AG20443 (cell line): ENCODE measurements around the gene NOL4L.
"Not testable (repeated sequence)": the region's sequence is repeated elsewhere in the genome, so short reads cannot be mapped to it uniquely, and the experiment has no call there.

Experiments
- DNase-seq: peaks from one replicate; pipeline ENCODE4 v3.0.0; 2012; ENCODE audit warnings: low spot score, mixed read lengths

The NOL4L gene

GRCh38 chr20:32470025-32470861 is 114.9 kb downstream of the NOL4L start:
- DNase-seq: peak; percentile 45

DNA sequence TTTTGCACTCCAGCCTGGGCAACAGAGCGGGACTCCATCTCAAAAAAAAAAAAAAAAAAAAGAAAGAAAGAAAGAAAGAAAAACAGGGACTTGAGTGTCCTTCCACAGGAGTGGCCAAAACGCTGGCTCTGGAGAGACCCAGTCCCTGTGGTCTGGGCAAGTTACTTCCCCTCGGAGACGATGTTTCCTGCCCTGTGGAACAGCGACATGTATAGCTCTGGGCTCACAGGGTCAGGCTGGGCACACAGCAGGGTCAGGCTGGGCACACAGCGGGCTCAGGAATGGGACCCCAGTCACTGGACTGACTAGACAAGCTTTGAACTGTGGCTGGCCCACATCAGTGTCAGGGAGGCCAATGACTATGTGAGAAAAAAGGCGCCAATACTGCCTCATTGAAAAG is 116.3 kb downstream of the NOL4L start:
- DNase-seq: no peak

- no peak for DNase-seq
Measured at GRCh38 chr20:32468313-32468640, 116.9 kb downstream of the NOL4L start.

DNA sequence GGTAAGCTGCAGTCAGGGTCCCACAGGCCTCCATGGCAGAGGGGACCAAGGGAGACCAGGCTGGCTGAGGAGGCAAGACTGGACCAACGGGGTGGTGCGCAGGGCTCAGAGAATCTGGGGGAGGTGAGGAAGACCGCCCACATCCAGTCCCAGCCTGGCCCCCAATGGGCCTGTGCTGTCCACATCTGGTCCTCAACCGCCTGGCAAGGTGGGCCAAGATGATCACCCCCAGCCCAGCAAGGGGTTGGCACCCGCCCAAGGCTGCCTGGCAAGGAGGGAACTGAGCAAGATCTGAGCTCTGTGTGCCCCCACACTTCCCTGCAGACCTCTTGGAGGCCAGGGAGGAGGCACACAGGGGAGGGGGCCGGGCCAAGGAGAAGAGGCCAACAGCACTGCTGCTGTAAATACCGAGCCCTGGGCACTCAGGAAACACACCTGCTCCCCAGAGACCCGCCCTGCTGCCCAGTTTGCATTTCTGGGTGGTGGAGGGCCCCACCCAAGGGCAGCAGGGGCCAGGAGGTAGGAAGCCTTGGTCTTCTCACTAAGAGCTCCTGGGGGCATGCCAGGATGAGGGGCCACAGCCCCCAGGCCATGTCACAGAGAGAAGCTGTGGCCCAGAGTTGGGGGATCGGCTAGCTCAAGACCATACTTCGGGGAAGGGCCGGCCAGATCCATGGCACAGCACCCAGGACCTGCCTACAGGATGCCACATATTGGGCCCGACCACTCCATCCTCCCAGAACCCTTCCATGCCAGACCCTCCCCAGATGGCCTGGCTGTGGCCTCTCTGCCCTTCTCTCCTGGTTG is 117.4 kb downstream of the NOL4L start:
- DNase-seq: no peak

DNA sequence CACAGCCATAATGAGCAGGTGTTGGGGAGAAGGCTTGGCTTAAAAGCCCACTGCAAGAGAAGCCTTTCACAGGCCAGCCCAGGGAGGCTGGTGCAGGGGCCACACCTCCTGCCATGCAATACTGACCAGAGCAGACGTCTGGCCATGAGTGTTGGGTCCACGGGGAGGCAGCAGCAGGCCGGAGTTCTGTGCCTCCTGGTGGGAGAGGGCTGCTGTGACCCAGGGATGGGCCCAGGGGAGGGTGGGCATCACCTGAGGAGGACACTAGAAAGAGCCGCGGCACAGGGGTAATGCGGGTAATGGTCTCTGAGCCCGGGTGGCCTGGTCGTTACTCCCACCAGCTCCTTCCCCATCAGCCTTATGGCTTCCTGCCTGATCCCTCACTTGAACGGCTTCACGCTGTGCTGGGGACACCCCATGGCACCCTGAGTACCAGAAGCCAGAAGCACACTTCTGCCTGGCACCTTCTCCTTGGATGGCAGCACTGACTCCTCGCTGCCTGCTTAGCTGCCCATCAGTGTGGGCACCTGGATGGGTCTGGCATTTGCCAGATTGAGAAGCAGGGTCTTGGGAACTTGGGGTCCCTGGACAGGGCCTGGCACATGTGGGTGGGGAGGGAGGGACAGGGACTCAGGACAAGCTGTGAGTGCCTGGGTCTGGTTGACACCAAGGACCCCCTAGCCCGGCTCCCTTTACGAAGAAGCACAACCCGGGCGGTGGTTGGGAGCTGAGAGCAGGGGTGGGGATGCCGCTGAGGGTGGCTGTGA is 118.2 kb downstream of the NOL4L start:
- no peak for DNase-seq

- not testable (repeated sequence) for DNase-seq
Measured at GRCh38 chr20:32465901-32466675, 119.0 kb downstream of the NOL4L start.

DNA sequence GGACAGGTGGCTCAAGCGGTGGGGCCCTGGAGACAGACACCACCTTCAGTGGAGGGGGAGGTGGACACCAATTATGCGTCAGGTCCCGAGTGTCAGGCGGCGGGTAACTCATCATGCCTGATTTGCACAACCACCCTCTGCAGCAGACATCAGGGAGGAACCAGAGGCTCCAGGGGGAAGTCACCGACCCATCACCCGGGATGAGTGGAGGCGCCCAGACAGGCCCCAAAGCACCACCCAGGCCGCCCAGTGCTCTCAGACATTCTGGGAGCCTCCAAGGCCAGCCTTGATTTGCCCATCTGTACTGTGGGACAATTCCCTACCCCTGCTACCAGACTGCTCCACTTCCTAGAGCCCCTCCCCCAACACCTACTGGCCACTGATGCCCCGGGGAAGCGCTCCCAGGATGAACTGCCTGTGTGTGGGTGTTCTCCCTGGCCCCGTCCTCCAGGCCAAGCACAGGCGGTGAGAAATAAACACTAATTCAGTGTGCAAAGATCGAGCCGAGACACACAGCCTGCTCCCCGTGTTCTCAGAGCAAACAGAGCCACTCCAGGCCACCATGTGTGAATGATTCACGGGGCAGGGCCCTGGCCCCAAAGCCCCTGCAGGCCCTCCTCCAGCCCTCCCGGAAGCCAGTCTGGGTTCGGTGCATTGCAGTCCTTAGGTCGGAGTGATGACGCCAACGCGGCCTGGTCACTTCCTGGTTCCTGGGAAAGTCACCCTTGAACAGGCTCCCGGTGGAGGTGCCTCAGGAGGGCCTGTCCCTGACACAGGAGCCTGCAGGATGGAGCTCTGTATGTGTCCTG is 119.8 kb downstream of the NOL4L start:
- DNase-seq: peak; percentile 54

GRCh38 chr20:32464401-32465091 is 120.6 kb downstream of the NOL4L start:
- no peak for DNase-seq

- no peak for DNase-seq
Measured at GRCh38 chr20:32463642-32464400, 121.3 kb downstream of the NOL4L start.

DNA sequence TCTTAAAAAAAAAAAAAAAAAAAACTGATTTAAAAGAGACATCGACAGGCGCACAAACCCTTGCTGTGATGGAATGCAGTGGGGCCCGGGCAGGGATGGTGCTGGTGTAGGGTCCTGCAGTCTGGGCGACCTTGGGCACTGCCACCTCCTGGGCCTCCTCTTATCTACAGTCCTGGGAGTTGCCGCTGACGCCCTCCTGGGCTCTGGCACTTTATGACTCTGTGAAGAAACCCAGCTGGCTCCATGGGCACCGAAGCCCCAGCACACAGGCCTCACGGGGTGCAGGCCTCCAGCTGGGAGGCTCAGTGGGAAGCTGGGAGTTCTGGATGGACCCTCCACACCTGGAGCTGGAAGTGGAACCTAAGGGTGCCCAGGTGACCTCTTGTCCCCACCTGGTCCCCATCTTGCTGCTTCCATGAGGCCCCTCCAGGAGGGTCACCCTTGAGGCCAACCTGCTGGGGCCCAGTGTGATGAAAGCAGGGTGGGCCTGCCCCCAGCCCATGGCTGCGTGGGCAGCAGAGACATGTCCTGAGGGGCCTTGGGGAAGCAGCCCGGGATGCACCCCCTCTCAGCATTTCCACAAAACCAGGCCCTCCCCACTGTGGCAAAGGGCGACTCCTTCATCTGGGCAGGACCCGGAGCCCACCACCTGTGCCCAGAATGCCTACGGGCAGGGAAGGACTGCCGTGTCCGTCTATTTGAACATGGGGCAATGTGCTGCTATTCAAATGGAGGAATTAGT is 122.1 kb downstream of the NOL4L start:
- DNase-seq: no peak

GRCh38 chr20:32461836-32462600 is 123.1 kb downstream of the NOL4L start:
- DNase-seq: no peak

- DNase-seq: no peak
Measured at GRCh38 chr20:32460683-32461320, 124.3 kb downstream of the NOL4L start.

DNA sequence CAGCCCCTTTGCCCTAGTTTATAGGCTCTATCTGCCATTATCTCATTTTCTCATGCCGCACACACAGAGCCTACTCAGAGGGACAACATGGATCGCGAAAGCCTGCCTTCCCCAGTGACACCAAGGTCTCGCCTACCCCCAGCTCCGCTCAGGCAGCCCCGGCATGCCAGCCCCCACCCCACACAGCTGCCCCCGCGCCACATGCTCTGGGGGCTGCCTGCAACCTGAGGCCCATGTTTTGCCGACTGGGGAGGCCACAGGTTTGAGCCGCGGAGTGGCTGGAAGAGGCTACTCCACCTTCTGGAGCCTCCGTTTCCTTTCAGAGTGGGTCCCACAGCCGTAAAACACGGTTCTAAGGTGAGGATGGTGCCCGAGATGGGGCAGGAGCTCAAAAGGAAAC is 124.9 kb downstream of the NOL4L start:
- DNase-seq: no peak

- DNase-seq: no peak
Measured at GRCh38 chr20:32458837-32459220, 126.3 kb downstream of the NOL4L start.

DNA sequence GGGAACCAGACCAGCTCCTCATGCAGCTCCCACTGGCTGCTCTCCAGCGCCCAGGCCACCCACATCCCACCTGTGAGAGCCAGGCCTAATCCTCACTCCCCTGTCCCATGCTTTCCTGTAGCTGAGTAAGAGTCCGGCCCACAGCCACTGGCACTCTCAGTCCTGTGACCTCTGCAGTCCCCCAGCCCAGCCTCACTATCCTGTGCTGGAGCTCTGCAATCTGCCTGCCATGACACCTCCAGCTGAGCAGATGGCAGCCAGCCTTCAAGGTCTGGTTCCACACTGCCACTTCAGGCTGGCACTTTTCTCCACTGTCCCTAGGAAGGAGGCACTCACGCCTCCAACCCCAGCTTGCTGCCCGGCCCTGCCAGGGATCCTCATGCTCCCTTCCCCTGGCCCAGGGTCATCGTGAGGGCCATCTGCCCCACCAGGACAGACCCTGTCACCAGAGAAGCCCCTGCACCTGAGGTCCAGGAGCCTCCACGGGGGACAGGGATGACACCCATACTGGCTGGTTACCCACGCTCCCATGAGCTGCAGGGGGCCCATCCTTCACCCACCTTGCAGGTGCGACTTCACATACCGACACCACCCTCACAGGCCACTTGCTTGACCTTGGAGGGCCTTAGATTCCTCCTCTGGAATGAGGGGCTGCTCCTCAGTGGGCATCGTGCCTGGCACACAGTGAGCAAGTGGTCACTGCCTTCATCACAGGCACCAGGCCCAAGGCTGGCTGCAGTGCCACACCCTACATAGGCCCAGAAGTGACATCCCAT is 126.9 kb downstream of the NOL4L start:
- no peak for DNase-seq

GRCh38 chr20:32457479-32457986 is 127.6 kb downstream of the NOL4L start:
- DNase-seq: peak; percentile 97
